Endothelial cell of umbilical vein (primary cell): Measurements from ENCODE around the gene NMRAL1. TPM values are rescaled to one million over a fixed set of nuclear protein-coding genes. Genes with fewer than 3 reads are reported as not detected.
A peak's percentile ranks its signal among the peaks of the same experiment; 100 is the strongest.

Experiments
- BruUV-seq: library from RNA; stranded (reverse); fragments of 400-500 nt; replicated peaks from 2 replicates; lab custom pipeline; 2021; lab: Mats Ljungman, UMichigan
- CTCF ChIA-PET: fragments of 300-600, 350-600 bp; sonication (Branson Sonifier 250); formaldehyde crosslinking; loops from one replicate; lab custom pipeline; 2021; ENCODE audit warnings: antibody characterized with exemption, inconsistent platforms; lab: Charles Lee
- POLR2A ChIA-PET: fragments of 300-600, 350-600 bp; sonication (Branson Sonifier 250); formaldehyde crosslinking; loops from one replicate; lab custom pipeline; 2021; ENCODE audit warnings: antibody characterized with exemption, inconsistent platforms; lab: Charles Lee
- DNase-seq: peaks from one replicate; pipeline ENCODE4 v3.0.0-alpha.2; 2011; ENCODE audit warnings: low read depth, low spot score
- FAIRE-seq: peaks from 2 replicates; lab custom pipeline; 2011; peaks lifted over from hg19 to GRCh38; lab: Jason Lieb, UNC
- H2AFZ ChIP-seq: 2 replicates; pipeline ENCODE4 v1.6.0; 2012; ENCODE audit warnings: low read depth, low read length, control low read depth, inconsistent platforms
- H3K27ac ChIP-seq: 2 replicates; pipeline ENCODE4 v1.5.1; 2011; ENCODE audit warnings: low read depth, mild to moderate bottlenecking, control low read depth, low read length, moderate library complexity; ENCODE audit not compliant: insufficient read depth
- H3K27me3 ChIP-seq, 2 experiments: 2 replicates each; pipeline versions ENCODE4 v1.6.0 to v1.6.1; 2011; ENCODE audit warnings: low read length in 2 of 2, mixed read lengths in 1 of 2; ENCODE audit not compliant: control insufficient read depth in 2 of 2, insufficient read depth in 2 of 2
- H3K36me3 ChIP-seq, 2 experiments: 2 replicates in 1 of 2; 3 replicates in 1 of 2; pipeline ENCODE4 v1.5.1; 2011; ENCODE audit warnings: low read length in 2 of 2, mild to moderate bottlenecking in 1 of 2, moderate library complexity in 1 of 2; ENCODE audit not compliant: control insufficient read depth in 2 of 2, insufficient read depth in 2 of 2; ENCODE audit errors: extremely low read depth in 1 of 2
- H3K4me1 ChIP-seq: 3 replicates; pipeline ENCODE4 v1.5.1; 2011; ENCODE audit warnings: mild to moderate bottlenecking, low read length; ENCODE audit not compliant: control insufficient read depth, insufficient read depth; ENCODE audit errors: extremely low read depth
- H3K4me2 ChIP-seq: 2 replicates; pipeline ENCODE4 v1.6.1; 2011; ENCODE audit warnings: low read length, control low read depth, mixed read lengths; ENCODE audit not compliant: insufficient read depth
- H3K4me3 ChIP-seq, 3 experiments: fragments of 200-600 bp in 1 of 3; sonication (generic), shearing (Covaris generic) in 1 of 3; replicated peaks in 1 of 3; 2 replicates each; pipeline ENCODE4 v1.5.1; 2011 to 2016; ENCODE audit warnings: control low read depth in 3 of 3, low read length in 3 of 3, mild to moderate bottlenecking in 2 of 3, inconsistent platforms in 1 of 3, low read depth in 1 of 3, moderate library complexity in 1 of 3; ENCODE audit not compliant: insufficient read depth in 1 of 3
- H3K79me2 ChIP-seq: 2 replicates; pipeline ENCODE4 v1.6.0; 2012; ENCODE audit warnings: low read length, inconsistent platforms; ENCODE audit not compliant: control insufficient read depth, insufficient read depth
- H3K9ac ChIP-seq: replicated peaks from 2 replicates; pipeline ENCODE3; 2011; ENCODE audit warnings: low read length, control low read depth; ENCODE audit not compliant: insufficient read depth; ENCODE audit errors: extremely low read depth
- H3K9me1 ChIP-seq: replicated peaks from 3 replicates; pipeline ENCODE4 v1.6.0; 2011; ENCODE audit warnings: mild to moderate bottlenecking, low read length; ENCODE audit not compliant: control insufficient read depth, insufficient read depth; ENCODE audit errors: extremely low read depth
- H3K9me3 ChIP-seq: replicated peaks from 2 replicates; pipeline ENCODE4 v1.5.1; 2012; ENCODE audit warnings: low read length, inconsistent platforms; ENCODE audit not compliant: control insufficient read depth, insufficient read depth
- H4K20me1 ChIP-seq: replicated peaks from 2 replicates; pipeline ENCODE3; 2011; ENCODE audit warnings: mild to moderate bottlenecking, low read length; ENCODE audit not compliant: control insufficient read depth, insufficient read depth; ENCODE audit errors: extremely low read depth
- CTCF ChIP-seq, 2 donors: IDR thresholded peaks; 1 replicate in 1 of 2; 2 replicates in 1 of 2; pipeline ENCODE4 v1.5.1; 2011; ENCODE audit warnings: low read length in 2 of 2, mild to moderate bottlenecking in 2 of 2, moderate library complexity in 2 of 2, control low read depth in 1 of 2, inconsistent platforms in 1 of 2, low read depth in 1 of 2; ENCODE audit not compliant: insufficient read depth in 1 of 2; ENCODE audit errors: extremely low read depth in 1 of 2
- EZH2 ChIP-seq: IDR thresholded peaks from 2 replicates; pipeline ENCODE4 v1.6.1; 2012; ENCODE audit warnings: borderline replicate concordance, low read depth, mild to moderate bottlenecking, moderate library complexity, low read length, inconsistent platforms; ENCODE audit not compliant: severe bottlenecking
- FOS ChIP-seq: IDR thresholded peaks from 2 replicates; pipeline ENCODE4 v1.6.1; 2011; ENCODE audit warnings: mild to moderate bottlenecking, low read length, moderate library complexity, borderline replicate concordance; ENCODE audit not compliant: insufficient read depth
- GATA2 ChIP-seq: IDR thresholded peaks from 2 replicates; pipeline ENCODE4 v1.7.0; 2011; ENCODE audit warnings: low read depth, mild to moderate bottlenecking, moderate library complexity, mixed read lengths, low read length; ENCODE audit not compliant: insufficient read length, insufficient read depth
- JUN ChIP-seq: IDR thresholded peaks from 2 replicates; pipeline ENCODE4 v1.6.1; 2011; ENCODE audit warnings: borderline replicate concordance, low read depth; ENCODE audit not compliant: insufficient read length, insufficient read depth
- MAX ChIP-seq: IDR thresholded peaks from 2 replicates; pipeline ENCODE4 v1.6.1; 2011; ENCODE audit not compliant: insufficient read depth, insufficient read length
- MYC ChIP-seq: IDR thresholded peaks from one replicate; pipeline ENCODE4 v1.6.1; 2011; ENCODE audit warnings: mild to moderate bottlenecking, low read depth, low read length
- POLR2A ChIP-seq: IDR thresholded peaks from 2 replicates; pipeline ENCODE4 v1.6.1; 2012; ENCODE audit warnings: low read depth, mild to moderate bottlenecking, control low read depth, low read length
- POLR2AphosphoS5 ChIP-seq: IDR thresholded peaks from 2 replicates; pipeline ENCODE4 v1.6.1; 2012; ENCODE audit warnings: low read depth, mild to moderate bottlenecking, control low read depth, low read length, moderate library complexity; ENCODE audit not compliant: insufficient read depth
- dilution Hi-C: fragments of 300-500 bp; cut with MboI; formaldehyde crosslinking; loops from one replicate; pipeline ENCODE4 v1.15.0; 2019; ENCODE audit warnings: low sequenced_read_pairs; ENCODE audit not compliant: extremely low pct_ligation_motif_present
- intact Hi-C: fragments of 100-400 bp; cut with micrococcal nuclease; formaldehyde crosslinking; loops from one replicate; pipeline ENCODE4 v1.10.0; 2022
- polyA plus RNA-seq, 4 experiments: library from polyadenylated mRNA; depleted of rRNA in 3 of 4; stranded (reverse) in 3 of 4; unstranded in 1 of 4; fragments of >200 nt; gene quantifications; 2 replicates each; pipeline versions ENCODE4 v1.2.1 to v1.2.3, GENCODE V29; 2011 to 2012; ENCODE audit warnings: missing spikeins in 1 of 4
- total RNA-seq: library from RNA; stranded (reverse); gene quantifications from 2 replicates; pipeline ENCODE4 v1.2.3, GENCODE V29; 2021

NMRAL1 gene
- total and polyA plus RNA-seq, 2 donors (not counting 3 experiments of a cell fraction or from before 2014, with no cell fraction given): 48.0 to 84.4 TPM

GRCh38 chr16:4488499-4488967 lies 14.1 kb upstream of the NMRAL1 start:
- no peaks in the 10 kb centered on the region for H3K9me1 ChIP-seq
- peaks cover 26% of the 10 kb centered on the region for H3K79me2 ChIP-seq
- no peak for FAIRE-seq
- no peaks in the 10 kb centered on the region for H3K9me3 ChIP-seq
- TF ChIP-seq POLR2AphosphoS5 (no peak), FOS (no peak), EZH2 (no peak), POLR2A (no peak), CTCF (IDR thresholded peaks at IDR 0.05; ENCODE audit: extremely low read depth in 1 of 2, insufficient read depth in 1 of 2, low read depth in 1 of 2, low read length in 2 of 2) (no peak), MAX (no peak), GATA2 (no peak), MYC (no peak), JUN (no peak)
- ChIA-PET CTCF (interaction anchor here (1.0 to 2.7 kb wide), 5 partner anchors 11 to 60 kb away, joined by 3 to 31 read pairs (median 8); partner anchors contain the start of gene HMOX2), POLR2A (interaction anchor here (1.0 kb wide), 1 partner anchor 12 kb away, joined by 8 read pairs; no protein-coding TSS in a partner anchor)
- no peaks in the 10 kb centered on the region for H3K27me3 ChIP-seq
- peaks cover 15% of the 10 kb centered on the region for H3K4me1 ChIP-seq
- no TSS peak for BruUV-seq
- peak overlapping the region; percentile 12 for H3K4me2 ChIP-seq
- peak; percentile 15 for DNase-seq
- peaks cover 3 to 7% of the 10 kb centered on the region in 2 experiments for H3K36me3 ChIP-seq
- intact Hi-C loops: no loop called here
- dilution Hi-C loops: no loop called here
- no peak overlapping the region for H3K9ac ChIP-seq
- no peak overlapping the region for H3K4me3 ChIP-seq
- H3K27ac ChIP-seq: peak overlapping the region; percentile 21
- H4K20me1 ChIP-seq: no peaks in the 10 kb centered on the region
- H2AFZ ChIP-seq: no peak overlapping the region
